NB4 (cell line): ENCODE measurements around the gene PLCH1.

Source experiments
- POLR2A ChIP-seq: IDR thresholded peaks from 2 replicates; pipeline ENCODE4 v1.6.1; 2011; ENCODE audit warnings: mild to moderate bottlenecking; ENCODE audit not compliant: insufficient read length; ENCODE audit errors: extremely low read depth
- TF ChIP-seq, protein P1 (sequence below): IDR thresholded peaks from one replicate; pipeline ENCODE4 v1.5.1; 2012; ENCODE audit warnings: low read depth, low read length
- TF ChIP-seq, protein P2 (sequence below): IDR thresholded peaks from 2 replicates; pipeline ENCODE4 v1.6.1; 2011; ENCODE audit warnings: low read depth, low read length

DNA sequence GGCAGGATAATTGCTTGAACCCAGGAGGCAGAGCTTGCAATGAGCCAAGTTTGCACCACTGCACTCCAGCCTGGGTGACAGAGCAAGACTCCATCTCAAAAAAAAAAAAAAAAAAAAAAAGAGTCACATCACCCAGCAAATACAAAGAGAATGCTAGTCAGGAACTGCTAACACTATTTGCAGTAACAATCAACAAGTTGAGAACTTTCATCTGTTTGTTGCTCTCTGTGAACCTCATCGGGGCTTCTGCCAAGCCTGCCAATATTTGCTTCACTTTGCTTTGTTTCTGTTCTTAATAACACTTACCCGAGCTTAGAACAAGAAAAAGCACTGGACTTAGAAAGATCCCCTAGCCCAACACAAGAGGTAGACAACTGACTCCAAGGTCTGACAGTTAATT lies 76.9 kb downstream of the PLCH1 start:
- TF ChIP-seq, protein P1, sequence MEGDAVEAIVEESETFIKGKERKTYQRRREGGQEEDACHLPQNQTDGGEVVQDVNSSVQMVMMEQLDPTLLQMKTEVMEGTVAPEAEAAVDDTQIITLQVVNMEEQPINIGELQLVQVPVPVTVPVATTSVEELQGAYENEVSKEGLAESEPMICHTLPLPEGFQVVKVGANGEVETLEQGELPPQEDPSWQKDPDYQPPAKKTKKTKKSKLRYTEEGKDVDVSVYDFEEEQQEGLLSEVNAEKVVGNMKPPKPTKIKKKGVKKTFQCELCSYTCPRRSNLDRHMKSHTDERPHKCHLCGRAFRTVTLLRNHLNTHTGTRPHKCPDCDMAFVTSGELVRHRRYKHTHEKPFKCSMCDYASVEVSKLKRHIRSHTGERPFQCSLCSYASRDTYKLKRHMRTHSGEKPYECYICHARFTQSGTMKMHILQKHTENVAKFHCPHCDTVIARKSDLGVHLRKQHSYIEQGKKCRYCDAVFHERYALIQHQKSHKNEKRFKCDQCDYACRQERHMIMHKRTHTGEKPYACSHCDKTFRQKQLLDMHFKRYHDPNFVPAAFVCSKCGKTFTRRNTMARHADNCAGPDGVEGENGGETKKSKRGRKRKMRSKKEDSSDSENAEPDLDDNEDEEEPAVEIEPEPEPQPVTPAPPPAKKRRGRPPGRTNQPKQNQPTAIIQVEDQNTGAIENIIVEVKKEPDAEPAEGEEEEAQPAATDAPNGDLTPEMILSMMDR, result no peak
- no peak for TF ChIP-seq POLR2A
- TF ChIP-seq, protein P2, sequence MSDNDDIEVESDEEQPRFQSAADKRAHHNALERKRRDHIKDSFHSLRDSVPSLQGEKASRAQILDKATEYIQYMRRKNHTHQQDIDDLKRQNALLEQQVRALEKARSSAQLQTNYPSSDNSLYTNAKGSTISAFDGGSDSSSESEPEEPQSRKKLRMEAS, result no peak
